Subcutaneous adipose tissue (tissue), 4 donors: ENCODE measurements around the gene SNX5. TPM values are rescaled to one million over a fixed set of nuclear protein-coding genes. Genes with fewer than 3 reads are reported as not detected.

Experiments
- total RNA-seq, 4 donors: library from RNA; depleted of rRNA; stranded (reverse); fragments of >200 nt; gene quantifications; one replicate each; pipeline ENCODE4 v1.1.0, GENCODE V29; 2016
- TF ChIP-seq, protein P1 (sequence below): fragments of 450-650 bp; IDR thresholded peaks from one replicate; pipeline ENCODE4 v1.5.1; 2016; ENCODE audit warnings: low read depth, mild to moderate bottlenecking, control low read depth, antibody characterized with exemption, moderate library complexity

The SNX5 gene
- total RNA-seq, 4 donors from 2014 or later, result 114 to 169 (median 139) TPM

DNA sequence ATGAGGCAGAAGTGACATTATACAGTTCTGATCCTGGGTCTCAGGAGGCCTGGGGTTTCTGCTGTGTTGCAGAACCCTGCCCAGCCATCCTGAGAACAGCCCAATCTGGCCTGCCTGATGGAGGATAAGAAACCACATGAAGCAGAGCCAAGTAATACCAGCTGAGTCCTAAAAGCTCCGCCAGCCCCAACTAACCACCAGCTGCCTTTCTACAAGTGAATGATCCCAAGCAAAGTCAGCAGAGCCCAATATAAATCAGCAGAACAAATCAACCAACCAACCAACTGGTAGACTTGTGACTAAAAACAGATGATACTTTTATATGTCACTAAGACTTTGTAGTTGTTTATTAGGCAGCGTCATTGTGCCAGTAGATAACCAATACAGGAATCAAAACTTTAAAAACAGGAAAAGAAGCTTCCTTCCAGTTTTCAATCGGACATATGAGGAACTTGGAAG is 52.1 kb downstream of the SNX5 start:
- TF ChIP-seq, protein P1, sequence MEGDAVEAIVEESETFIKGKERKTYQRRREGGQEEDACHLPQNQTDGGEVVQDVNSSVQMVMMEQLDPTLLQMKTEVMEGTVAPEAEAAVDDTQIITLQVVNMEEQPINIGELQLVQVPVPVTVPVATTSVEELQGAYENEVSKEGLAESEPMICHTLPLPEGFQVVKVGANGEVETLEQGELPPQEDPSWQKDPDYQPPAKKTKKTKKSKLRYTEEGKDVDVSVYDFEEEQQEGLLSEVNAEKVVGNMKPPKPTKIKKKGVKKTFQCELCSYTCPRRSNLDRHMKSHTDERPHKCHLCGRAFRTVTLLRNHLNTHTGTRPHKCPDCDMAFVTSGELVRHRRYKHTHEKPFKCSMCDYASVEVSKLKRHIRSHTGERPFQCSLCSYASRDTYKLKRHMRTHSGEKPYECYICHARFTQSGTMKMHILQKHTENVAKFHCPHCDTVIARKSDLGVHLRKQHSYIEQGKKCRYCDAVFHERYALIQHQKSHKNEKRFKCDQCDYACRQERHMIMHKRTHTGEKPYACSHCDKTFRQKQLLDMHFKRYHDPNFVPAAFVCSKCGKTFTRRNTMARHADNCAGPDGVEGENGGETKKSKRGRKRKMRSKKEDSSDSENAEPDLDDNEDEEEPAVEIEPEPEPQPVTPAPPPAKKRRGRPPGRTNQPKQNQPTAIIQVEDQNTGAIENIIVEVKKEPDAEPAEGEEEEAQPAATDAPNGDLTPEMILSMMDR, result no peak

DNA sequence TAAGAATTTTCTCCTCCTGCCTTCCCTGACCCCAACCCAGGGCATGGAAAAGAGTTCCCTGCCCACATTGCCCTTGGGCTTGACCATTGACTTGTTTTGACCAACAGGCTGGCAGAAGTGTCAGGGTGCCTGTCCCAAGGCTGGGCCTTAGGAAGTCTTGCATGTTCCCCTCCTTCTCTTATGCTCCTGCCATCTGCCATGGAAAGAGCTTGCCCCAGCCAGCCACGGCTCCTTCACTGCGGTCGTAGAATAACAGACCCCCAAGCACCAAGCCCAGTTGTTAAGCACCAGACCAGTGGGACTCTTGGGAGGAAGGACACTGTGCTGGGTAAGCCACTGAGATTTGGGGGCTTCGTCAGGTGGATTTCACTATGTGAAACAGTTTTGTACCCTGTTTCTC is 53.6 kb downstream of the SNX5 start:
- TF ChIP-seq, protein P1, result no peak

DNA sequence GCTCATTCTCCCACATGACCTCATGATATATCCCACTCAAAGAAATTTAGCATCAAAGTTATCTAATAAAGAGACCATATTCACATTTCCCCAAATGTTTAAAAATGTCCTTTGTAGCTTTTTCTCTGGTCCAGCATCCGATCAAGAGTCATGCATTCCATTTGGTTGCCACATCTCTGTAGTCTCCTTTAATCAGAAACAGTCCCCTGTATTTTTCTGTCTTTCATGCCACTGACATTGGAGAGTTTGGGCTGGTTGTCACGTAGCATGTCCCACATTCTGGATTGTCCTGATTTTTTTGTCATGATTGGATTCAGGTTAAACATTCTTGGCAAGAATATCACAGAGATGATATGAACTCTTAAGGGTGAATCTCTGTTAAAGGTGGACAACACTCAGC is 55.7 kb downstream of the SNX5 start:
- TF ChIP-seq, protein P1, result no peak

- TF ChIP-seq, protein P1, result no peak
Observed at GRCh38 chr20:17911927-17912326, 56.7 kb downstream of the SNX5 start.

DNA sequence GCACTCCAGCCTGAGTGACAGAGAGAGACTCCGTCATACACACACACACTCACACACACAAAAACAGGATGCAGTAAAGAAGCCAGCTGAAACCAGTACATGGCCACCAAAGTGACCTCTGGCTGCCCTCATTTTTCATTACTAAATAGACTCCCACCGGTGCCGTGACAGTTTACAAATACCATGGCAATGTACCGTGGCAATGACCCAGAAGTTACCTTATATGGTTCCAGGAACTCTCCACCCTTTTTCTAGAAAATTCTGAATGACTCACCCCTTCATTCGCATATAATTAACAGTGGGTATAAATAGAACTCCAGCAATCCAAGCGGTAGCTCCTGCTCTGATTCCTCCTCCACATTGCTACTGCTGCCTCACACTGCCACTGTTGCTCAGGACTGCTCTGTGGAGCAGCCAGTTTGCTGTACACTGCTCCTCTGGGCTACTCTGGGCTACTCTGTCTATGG is 57.7 kb downstream of the SNX5 start:
- TF ChIP-seq, protein P1, result no peak

- TF ChIP-seq, protein P1, result no peak
Observed at GRCh38 chr20:17909869-17910321, 58.7 kb downstream of the SNX5 start.

GRCh38 chr20:17905544-17905943 is 63.0 kb downstream of the SNX5 start:
- TF ChIP-seq, protein P1, result no peak
